ENCODE data around the gene TCF4.

The TCF4 gene

GRCh38 chr18:55588111-55588869, at the start of gene TCF4:
Gene TCF4, minus strand, starts transcription at chr18:55588192. Its CDS starts 1,076 bp downstream, at chr18:55587116.
- peak; percentile 22 for DNase-seq

GRCh38 chr18:55637204-55637603, 49.2 kb upstream of the TCF4 start:
- DNase-seq, result no peak

- DNase-seq, result no peak
Measured at GRCh38 chr18:55635439-55635838, 47.4 kb upstream of the TCF4 start.

- no peak for DNase-seq
Measured at GRCh38 chr18:55634545-55634944, 46.6 kb upstream of the TCF4 start.

GRCh38 chr18:55633032-55633431, 45.0 kb upstream of the TCF4 start:
- no peak for DNase-seq

GRCh38 chr18:55629133-55629532, 41.1 kb upstream of the TCF4 start:
- DNase-seq, result no peak

- no peak for DNase-seq
Measured at GRCh38 chr18:55627007-55627406, 39.0 kb upstream of the TCF4 start.

- no peak for DNase-seq
Measured at GRCh38 chr18:55625901-55626300, 37.9 kb upstream of the TCF4 start.

GRCh38 chr18:55623626-55624025, 35.6 kb upstream of the TCF4 start:
- DNase-seq, result no peak

GRCh38 chr18:55610506-55610905, 22.5 kb upstream of the TCF4 start:
- no peak for DNase-seq

GRCh38 chr18:55609160-55609825, 21.3 kb upstream of the TCF4 start:
- DNase-seq, result no peak

GRCh38 chr18:55608497-55608896, 20.5 kb upstream of the TCF4 start:
- DNase-seq, result no peak

GRCh38 chr18:55607773-55608172, 19.8 kb upstream of the TCF4 start:
- no peak for DNase-seq

- DNase-seq, result no peak
Measured at GRCh38 chr18:55605733-55606338, 17.8 kb upstream of the TCF4 start.

- no peak for DNase-seq
Measured at GRCh38 chr18:55603775-55604174, 15.8 kb upstream of the TCF4 start.

GRCh38 chr18:55593888-55594287, 5.9 kb upstream of the TCF4 start:
- no peak for DNase-seq

- no peak for DNase-seq
Measured at GRCh38 chr18:55592572-55592971, 4.6 kb upstream of the TCF4 start.

GRCh38 chr18:55592106-55592505, 4.1 kb upstream of the TCF4 start:
- no peak for DNase-seq

GRCh38 chr18:55589625-55590291, 1.8 kb upstream of the TCF4 start:
- peak; percentile 86 for DNase-seq

- no peak for DNase-seq
Measured at GRCh38 chr18:55588870-55589595, 1.0 kb upstream of the TCF4 start.

- DNase-seq, result peak; percentile 6
Measured at GRCh38 chr18:55587418-55588110, 428 bp downstream of the TCF4 start.

- no peak for DNase-seq
Measured at GRCh38 chr18:55585920-55586561, 2.0 kb downstream of the TCF4 start.

Data from NCI-H510A (cell line).